BE2C (cell line): ENCODE results near the gene PDIA5.

Source experiments
- DNase-seq: peaks from one replicate; pipeline ENCODE4 v3.0.0-alpha.2; 2020
- H3K27me3 ChIP-seq: fragments of 250-450 bp; sonication (Bioruptor Pico); 2 replicates; pipeline ENCODE4 v1.5.1; 2020; ENCODE audit warnings: mild to moderate bottlenecking
- H3K36me3 ChIP-seq: fragments of 250-450 bp; sonication (Bioruptor Pico); 2 replicates; pipeline ENCODE4 v1.5.1; 2020; ENCODE audit warnings: mild to moderate bottlenecking
- H3K4me1 ChIP-seq: fragments of 250-450 bp; sonication (Bioruptor Pico); 2 replicates; pipeline ENCODE4 v1.5.1; 2020
- H3K4me3 ChIP-seq: 2 replicates; pipeline ENCODE4 v1.5.1; 2011; ENCODE audit warnings: low read depth, low read length
- H3K9me3 ChIP-seq: fragments of 250-450 bp; sonication (Bioruptor Pico); 2 replicates; pipeline ENCODE4 v1.5.1; 2020
- TF ChIP-seq, protein P1 (sequence below): IDR thresholded peaks from 2 replicates; pipeline ENCODE4 v1.5.1; 2012; ENCODE audit warnings: mild to moderate bottlenecking, low read depth, low read length

Gene PDIA5

DNA sequence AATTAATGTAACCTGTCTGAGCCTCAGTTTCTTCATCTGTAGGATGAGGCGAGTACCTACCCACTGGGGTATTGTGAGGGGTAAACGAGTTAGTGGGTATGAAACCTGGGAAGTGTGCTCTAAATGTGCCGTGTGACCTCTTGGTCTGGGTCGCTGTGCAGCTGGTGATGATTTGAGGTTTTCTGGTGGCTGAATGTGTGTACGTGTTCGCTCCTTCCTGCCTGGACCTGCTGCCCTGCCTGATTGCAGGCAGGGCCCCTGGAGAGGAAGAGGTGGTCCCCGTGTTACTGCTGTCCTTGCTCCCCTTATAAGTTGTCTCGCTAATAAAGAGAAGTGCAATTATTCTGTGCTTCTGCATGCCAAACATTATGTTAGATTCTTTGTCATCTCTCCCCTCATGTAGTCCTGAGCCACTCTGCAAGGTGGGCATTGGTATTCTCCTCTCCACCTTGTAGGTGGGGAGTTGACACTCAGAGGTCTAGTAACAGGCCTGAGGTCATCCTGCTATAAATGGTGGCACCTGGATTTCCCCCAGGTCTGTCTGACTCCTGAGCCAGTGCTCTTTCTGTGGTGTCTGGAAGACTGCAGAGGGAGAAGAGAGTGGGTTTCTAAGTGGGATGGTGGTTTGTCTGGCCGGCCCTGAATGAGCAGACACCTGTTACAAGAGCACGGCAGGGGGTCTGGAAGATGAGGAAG lies 15.7 kb downstream of the PDIA5 start:
- H3K4me1 ChIP-seq = peaks cover 60% of the 10 kb centered on the region
- no peak for DNase-seq
- TF ChIP-seq, protein P1, sequence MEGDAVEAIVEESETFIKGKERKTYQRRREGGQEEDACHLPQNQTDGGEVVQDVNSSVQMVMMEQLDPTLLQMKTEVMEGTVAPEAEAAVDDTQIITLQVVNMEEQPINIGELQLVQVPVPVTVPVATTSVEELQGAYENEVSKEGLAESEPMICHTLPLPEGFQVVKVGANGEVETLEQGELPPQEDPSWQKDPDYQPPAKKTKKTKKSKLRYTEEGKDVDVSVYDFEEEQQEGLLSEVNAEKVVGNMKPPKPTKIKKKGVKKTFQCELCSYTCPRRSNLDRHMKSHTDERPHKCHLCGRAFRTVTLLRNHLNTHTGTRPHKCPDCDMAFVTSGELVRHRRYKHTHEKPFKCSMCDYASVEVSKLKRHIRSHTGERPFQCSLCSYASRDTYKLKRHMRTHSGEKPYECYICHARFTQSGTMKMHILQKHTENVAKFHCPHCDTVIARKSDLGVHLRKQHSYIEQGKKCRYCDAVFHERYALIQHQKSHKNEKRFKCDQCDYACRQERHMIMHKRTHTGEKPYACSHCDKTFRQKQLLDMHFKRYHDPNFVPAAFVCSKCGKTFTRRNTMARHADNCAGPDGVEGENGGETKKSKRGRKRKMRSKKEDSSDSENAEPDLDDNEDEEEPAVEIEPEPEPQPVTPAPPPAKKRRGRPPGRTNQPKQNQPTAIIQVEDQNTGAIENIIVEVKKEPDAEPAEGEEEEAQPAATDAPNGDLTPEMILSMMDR = no peak

DNA sequence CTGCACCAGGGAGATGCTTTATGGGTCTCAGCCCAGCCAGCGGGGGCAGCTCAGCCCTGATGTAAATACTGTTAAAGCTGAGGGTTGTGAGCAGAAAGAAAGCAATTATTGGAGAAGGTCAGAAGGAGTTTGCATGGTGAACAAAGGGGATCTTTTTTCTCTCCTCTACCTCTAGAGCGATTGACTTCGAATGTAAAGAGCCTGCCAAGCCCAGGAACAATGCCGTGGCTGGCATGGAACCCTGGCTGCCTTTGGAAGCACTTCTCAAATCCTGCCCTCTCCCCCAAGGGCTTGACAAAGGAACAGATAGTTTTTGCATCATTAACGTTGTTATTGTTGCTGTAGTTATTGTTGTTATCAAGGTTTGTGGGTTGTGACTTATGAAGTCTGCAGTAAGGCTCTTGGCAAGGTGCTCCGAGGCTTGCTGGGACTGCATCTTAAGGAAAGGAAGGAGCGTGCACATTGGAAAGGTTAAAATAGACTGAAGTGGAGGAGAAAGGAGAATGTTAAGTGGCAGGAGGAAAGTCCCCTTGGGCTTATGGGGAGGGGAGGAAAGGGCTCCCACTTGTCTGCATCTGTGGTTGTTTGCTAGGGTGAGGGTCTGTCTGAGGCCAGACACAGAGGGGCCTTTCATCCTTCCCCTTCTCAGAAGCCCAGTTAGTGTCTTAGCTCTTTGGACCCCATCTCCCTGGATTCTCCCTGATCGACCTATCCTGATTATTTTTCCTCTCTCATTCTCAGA lies 16.7 kb downstream of the PDIA5 start:
- Histone ChIP-seq H3K27me3 (no peaks in the 10 kb centered on the region), H3K4me3 (no peak overlapping the region), H3K9me3 (no peaks in the 10 kb centered on the region), H3K36me3 (no peaks in the 10 kb centered on the region), H3K4me1 (peaks cover 60% of the 10 kb centered on the region)
- TF ChIP-seq, protein P1 = no peak
- DNase-seq = no peak

More for the DNA sequence above, 15.7 kb downstream of the PDIA5 start:
- Histone ChIP-seq H3K9me3 (no peaks in the 10 kb centered on the region), H3K36me3 (no peaks in the 10 kb centered on the region), H3K27me3 (no peaks in the 10 kb centered on the region), H3K4me3 (no peak overlapping the region)

DNA sequence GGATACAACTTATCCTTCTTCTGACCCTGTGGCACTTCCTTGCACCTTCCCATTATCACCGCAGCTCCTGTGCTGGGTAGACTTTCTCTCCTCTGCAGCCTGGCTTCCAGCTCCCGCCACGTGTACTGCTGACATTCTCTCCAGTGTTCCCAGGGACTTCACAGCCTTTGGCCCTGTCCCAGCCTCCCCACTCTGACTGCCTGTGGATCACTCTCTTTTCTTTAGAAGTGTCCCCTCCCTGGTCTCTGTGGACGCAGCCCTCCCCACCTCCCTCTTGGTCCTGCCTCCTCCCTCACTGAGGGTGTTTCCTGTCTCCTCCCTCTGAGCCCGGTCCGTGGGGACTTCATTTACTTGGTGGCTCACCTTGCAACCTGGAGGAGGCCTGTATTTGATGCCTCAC lies 17.4 kb downstream of the PDIA5 start:
- Histone ChIP-seq H3K4me1 (peaks cover 60% of the 10 kb centered on the region), H3K4me3 (no peak overlapping the region)

DNA sequence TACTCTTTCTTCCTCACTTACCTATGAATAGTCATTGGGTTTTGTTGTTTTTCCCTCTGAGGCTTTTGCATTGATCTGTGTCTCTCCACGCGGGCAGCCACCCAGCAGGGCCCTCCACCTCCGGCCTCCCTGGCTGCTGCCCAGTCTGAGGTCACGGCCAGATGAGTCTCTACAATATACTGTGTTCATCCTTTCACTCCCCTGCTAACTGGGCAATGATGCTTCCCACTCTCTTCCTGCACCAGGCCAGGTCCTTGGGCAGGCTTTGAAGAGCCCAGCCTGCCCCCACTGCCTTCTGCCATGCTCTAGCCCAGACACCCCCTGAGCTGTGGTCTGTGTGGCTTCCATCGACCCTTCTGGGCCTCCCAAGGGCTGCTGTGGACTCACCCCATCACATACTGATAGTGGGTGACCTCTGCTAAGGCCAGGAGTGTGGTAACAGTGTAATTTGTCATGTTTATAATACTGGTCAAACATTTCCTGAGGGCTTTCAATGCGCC lies 18.0 kb downstream of the PDIA5 start:
- Histone ChIP-seq H3K27me3 (no peaks in the 10 kb centered on the region), H3K4me3 (no peak overlapping the region), H3K4me1 (peaks cover 57% of the 10 kb centered on the region), H3K9me3 (no peaks in the 10 kb centered on the region), H3K36me3 (peaks cover 7% of the 10 kb centered on the region)
- TF ChIP-seq, protein P1 = no peak
- DNase-seq = no peak

More for the DNA sequence above, 17.4 kb downstream of the PDIA5 start:
- Histone ChIP-seq H3K9me3 (no peaks in the 10 kb centered on the region), H3K27me3 (no peaks in the 10 kb centered on the region), H3K36me3 (peaks cover 2% of the 10 kb centered on the region; the same call in 1 of the 2 replicates)
- TF ChIP-seq, protein P1 = no peak
- DNase-seq = no peak

DNA sequence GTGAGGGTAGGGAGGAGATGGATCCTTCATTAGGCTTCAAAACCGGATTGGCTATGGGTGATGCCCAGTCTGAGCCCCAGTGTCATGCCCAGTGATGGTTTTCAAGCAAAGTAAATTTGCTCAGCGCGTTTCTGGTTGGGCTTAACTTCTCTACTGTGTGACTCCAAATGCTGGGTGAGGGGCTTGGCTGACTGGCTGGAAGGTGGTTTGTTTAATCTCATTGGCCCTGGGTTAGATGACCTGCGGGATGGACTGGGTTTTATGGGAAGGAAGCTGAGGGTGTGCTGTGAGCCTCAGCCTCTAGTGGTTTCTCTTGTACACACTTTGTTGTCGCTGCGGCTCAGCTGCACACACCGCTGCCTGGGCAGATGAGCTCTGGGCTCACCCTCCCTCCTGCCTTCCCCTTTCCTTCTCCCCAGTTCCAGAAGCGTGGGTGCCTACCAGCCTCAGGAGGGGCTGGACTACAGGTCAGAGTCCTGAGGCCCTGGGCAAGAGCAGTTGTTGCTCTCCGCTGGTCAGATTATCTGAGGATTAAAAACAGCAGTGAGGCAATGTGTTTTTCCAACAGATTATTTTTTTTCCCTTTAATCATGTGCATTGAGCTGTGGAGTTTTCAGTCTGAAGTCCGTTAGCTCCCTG lies 18.6 kb downstream of the PDIA5 start:
- TF ChIP-seq, protein P1 = peak; percentile 8; the same call in 1 of the 2 replicates

More for the DNA sequence above, 18.6 kb downstream of the PDIA5 start:
- peaks cover 11% of the 10 kb centered on the region for H3K36me3 ChIP-seq
- peaks cover 50% of the 10 kb centered on the region for H3K4me1 ChIP-seq
- no peaks in the 10 kb centered on the region for H3K9me3 ChIP-seq
- H3K4me3 ChIP-seq = no peak overlapping the region
- DNase-seq = peak; percentile 46
- no peaks in the 10 kb centered on the region for H3K27me3 ChIP-seq
